Lower leg skin (tissue), 3 donors: ENCODE results near the gene MAST3.

Experiments
- POLR2A ChIP-seq, 2 donors: fragments of 450-650 bp; IDR thresholded peaks; one replicate each; pipeline ENCODE4 v1.6.1; 2016 to 2017; ENCODE audit warnings: antibody characterized with exemption in 2 of 2, mild to moderate bottlenecking in 1 of 2, moderate library complexity in 1 of 2
- TF ChIP-seq, protein P1 (sequence below), 3 donors: fragments of 450-650 bp; IDR thresholded peaks; one replicate each; pipeline ENCODE4 v1.5.1; 2016; ENCODE audit warnings: antibody characterized with exemption in 3 of 3, mild to moderate bottlenecking in 3 of 3, moderate library complexity in 2 of 3

DNA sequence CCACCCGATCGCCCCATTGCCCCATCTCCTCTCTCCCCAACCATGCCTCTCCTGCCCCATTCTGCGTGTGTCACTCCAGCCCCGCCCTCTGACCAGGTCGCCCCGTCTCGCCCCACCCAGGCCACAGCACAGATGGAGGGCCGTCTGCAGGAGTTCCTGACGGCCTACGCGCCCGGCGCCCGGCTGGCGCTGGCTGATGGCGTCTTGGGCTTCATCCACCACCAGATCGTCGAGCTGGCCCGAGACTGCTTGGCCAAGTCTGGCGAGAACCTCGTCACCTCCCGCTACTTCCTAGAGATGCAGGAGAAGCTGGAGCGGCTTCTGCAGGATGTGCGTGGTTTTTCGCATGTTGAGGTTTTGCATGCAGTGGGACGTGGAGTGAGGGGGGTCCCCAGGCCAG, 26.2 kb downstream of the MAST3 start:
- TF ChIP-seq, protein P1, sequence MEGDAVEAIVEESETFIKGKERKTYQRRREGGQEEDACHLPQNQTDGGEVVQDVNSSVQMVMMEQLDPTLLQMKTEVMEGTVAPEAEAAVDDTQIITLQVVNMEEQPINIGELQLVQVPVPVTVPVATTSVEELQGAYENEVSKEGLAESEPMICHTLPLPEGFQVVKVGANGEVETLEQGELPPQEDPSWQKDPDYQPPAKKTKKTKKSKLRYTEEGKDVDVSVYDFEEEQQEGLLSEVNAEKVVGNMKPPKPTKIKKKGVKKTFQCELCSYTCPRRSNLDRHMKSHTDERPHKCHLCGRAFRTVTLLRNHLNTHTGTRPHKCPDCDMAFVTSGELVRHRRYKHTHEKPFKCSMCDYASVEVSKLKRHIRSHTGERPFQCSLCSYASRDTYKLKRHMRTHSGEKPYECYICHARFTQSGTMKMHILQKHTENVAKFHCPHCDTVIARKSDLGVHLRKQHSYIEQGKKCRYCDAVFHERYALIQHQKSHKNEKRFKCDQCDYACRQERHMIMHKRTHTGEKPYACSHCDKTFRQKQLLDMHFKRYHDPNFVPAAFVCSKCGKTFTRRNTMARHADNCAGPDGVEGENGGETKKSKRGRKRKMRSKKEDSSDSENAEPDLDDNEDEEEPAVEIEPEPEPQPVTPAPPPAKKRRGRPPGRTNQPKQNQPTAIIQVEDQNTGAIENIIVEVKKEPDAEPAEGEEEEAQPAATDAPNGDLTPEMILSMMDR (IDR thresholded peaks at IDR 0.05), result no peak
- no peak for TF ChIP-seq POLR2A (IDR thresholded peaks at IDR 0.05)
